GM18951 (cell line): ENCODE measurements around the gene DDR2.
"Not testable (repeated sequence)": the region's sequence is repeated elsewhere in the genome, so short reads cannot be mapped to it uniquely, and the experiment has no call there.

ENCODE experiments used
- POLR2A ChIP-seq: IDR thresholded peaks from 4 replicates; pipeline ENCODE4 v1.6.1; 2011; ENCODE audit warnings: mild to moderate bottlenecking; ENCODE audit not compliant: insufficient read length, insufficient read depth; ENCODE audit errors: extremely low read depth
- in situ Hi-C: fragments of 300-500 bp; cut with MboI; formaldehyde crosslinking; loops from one replicate; pipeline ENCODE4 v1.12.0; 2022; ENCODE audit warnings: low sequenced_read_pairs, mixed read lengths, inconsistent platforms; ENCODE audit not compliant: unreplicated experiment

Gene DDR2

DNA sequence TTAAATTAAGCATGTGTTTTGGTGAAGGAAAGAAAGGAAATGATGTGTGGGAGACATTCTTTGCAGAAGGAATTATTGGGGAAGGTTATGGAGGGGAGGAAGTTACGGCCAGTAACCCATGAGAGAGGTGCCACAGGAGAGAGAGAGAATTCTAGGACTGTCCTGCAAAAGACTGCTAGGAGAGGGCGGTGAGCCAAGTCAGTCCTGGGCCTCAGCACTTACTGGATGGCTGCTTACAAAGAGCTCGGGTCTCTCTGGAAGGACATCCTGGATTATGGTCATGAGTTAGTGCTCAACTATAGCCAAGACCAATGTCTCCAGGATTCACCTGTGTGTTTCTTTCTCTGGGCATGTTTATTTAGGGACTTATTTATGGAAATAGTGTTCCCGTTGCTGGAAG, 83.9 kb downstream of the DDR2 start:
- no peak for TF ChIP-seq POLR2A
- in situ Hi-C loops = no loop called here

DNA sequence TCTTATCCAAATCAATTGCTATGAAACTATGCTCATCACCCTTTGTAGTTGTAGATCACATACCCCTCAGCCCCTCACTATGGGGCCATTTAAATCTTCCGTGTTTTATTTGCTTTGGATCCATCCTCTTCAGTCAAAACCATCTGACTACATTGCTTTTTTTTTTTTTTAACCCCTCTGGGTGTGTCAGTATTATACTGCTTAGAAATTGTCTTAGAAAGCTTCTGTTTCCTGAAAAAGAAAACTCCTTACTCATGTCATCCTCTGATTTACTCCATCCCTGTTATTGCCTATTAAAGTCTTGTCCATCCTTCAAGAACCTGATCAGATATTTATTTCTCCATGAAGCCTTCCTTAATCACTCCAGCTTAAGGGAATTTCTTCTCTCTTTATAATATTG, 84.3 kb downstream of the DDR2 start:
- in situ Hi-C loops = no loop called here
- TF ChIP-seq POLR2A = no peak

DNA sequence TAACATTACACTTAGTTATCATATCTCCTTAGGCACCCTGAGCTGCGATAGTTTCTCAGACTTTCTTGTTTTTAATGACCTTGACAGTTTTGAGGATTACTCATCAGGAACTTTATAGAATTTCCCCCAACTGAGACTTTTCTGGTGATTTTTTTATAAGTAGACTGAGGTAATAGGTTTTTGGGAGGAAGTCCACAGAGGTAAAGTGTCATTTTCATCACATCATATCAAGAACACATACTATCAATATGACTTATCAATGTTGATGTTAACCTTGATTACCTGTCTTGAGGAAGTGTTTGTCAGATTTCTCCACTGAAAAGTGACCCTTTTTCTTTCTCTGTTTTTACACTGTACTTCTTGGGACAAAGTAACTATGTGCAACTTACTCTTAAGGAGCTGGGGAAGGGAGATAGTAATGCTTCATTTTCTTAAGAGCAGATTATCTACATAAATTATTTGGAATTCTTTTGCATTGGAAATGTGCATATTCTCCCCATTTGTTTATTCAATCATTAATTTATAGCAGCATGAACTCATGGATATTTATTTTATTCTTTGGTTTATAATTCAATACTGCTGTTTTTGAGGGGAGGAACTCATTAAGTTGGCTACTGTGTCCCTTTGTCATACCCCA, 85.4 kb downstream of the DDR2 start:
- in situ Hi-C loops = no loop called here
- TF ChIP-seq POLR2A = no peak

DNA sequence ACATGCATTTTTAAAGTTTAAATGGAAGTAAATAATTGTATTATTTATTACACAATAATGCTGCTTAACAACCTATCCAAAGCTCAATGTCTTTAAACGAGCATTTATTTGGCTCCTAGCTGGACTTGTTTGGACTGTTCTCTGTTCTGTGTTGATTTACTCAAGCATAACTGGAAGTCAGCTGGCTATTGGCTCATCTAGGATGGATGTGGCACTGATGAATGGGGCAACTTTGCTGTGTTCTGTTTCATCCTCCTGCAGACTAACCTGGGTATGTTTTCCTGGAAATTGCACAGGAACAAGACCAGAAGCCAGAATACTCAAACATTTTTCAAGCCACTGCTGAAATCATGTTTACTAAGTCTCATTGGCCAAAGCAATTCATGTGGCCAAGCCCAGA, 87.4 kb downstream of the DDR2 start:
- TF ChIP-seq POLR2A = no peak
- in situ Hi-C loops = no loop called here

DNA sequence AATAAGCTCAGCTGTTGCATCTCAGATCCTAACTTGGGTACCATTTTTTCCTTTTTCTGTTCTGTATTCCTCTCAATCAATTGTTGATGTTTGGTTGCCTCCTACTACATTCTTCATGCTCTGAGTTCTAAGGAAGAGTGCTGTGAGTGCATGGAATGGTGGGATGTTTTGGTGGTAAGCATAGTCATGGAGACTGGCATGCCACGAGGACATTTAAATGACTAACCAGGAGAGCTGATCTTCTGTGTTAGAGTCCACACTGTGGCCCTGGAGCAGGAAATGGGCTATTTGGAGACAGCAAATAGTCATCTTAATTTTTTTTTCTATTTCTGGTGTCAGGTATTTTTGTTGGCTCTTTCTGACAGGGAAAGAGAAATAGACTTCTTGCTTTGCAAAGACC, 88.7 kb downstream of the DDR2 start:
- TF ChIP-seq POLR2A = no peak
- in situ Hi-C loops = no loop called here

DNA sequence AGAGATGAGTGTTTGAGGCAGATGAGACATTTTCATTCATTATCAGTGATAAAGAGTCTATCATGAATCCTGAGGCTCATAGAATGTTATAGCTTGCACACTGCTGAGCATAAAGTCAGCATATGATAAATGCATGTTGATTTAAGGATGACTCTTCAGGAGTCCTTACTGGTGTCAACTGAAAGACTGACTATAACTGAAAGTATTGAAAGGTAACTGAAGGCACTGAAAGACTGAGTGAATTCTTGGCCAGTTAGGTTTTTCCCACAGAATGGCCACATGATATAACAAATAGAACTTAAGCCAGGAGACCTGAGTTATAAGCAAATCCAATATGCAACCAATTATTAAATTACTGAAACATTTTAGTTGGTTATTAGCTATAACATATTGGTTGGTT, 89.2 kb downstream of the DDR2 start:
- TF ChIP-seq POLR2A = no peak
- in situ Hi-C loops = no loop called here

DNA sequence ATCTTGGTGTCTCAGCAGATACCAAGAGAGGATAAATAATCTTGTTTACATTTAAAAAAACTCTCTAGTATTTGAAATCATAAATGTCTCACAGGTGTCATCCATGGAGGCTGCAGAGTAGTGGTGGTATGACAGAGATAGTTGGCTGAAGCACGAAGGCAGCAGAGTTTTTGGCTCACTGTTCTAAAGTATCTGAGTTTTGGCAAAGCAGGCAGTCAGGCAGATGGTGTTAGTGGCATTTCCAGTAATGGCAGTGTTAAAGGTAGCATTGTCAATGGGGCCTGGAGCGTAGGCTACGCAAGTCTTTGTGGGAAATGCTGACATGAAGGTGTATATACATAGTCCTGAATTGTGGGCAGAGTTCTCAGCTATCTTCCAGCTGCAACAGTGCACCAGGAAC, 89.8 kb downstream of the DDR2 start:
- in situ Hi-C loops = no loop called here
- TF ChIP-seq POLR2A = no peak

DNA sequence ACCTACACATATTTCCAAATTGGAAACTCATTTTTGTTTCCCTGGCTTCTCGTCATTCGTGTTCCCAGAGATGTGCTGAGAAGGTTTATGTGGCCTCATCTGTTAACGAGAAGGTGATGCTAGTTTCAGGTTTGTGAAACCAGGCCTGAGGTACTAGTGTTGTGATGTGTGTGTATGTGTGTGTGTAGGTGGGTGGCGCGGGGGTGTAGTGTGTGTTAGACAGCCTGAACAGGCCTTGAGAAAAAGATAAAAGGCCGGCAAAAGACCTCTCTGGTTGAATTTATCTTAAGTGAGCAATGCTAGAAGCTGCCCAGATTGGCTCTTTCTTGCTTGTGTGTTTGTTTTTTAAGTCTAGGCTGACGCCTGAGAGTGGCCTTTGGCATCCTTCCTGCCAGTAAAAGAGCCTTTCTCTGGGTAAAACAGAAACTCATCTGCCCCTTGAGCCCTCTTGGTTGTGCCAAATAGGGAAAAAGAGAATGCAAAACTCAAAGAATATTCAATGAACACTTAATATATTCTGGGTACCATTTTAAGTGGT, 92.4 kb downstream of the DDR2 start:
- in situ Hi-C loops = no loop called here

DNA sequence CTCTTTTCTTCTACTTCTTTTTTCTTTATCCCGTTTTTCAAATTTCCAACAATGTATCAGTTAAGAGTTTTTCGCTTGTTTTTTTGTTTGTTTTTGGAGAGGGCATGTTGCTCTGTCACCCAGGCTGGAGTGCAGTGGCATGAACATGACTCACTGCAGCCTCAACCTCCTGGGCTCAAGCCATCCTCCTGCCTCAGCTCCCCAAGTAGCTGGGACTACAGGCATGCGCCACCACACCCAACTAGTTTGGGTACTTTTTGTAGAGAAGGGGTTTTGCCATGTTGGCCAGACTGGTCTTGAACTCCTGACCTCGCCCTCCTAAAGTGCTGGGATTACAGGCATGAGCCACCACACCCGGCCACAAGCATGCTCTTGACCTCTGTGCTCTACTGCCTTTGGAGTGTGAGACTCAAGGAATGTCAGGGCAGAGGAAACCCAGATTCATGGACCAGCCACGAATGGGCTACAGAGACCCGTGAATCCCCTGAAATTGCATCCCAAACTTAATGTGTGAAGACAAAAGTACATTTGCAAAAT, 93.1 kb downstream of the DDR2 start:
- no peak for TF ChIP-seq POLR2A
- in situ Hi-C loops = no loop called here

More for the DNA sequence above, 92.4 kb downstream of the DDR2 start:
- no peak for TF ChIP-seq POLR2A

DNA sequence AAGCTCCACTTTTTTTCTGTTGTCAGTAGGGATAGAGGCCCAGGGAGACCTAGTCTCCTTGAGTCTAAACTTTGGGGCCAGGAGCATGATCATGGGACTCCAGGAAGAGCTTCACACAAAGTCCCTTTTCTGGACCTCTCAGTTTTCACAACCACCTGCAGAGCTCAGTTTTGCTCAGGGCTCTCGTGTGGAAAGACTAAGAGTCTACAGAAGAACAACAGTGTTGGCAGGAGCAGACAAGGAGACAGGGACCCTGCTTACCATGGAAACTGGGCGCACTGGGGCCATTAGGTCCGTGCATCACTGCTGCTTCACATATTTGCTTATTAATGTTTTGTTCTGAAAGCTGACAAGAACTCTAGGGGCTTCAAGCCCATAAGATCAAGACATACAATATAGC, 94.3 kb downstream of the DDR2 start:
- TF ChIP-seq POLR2A = no peak
- in situ Hi-C loops = no loop called here

DNA sequence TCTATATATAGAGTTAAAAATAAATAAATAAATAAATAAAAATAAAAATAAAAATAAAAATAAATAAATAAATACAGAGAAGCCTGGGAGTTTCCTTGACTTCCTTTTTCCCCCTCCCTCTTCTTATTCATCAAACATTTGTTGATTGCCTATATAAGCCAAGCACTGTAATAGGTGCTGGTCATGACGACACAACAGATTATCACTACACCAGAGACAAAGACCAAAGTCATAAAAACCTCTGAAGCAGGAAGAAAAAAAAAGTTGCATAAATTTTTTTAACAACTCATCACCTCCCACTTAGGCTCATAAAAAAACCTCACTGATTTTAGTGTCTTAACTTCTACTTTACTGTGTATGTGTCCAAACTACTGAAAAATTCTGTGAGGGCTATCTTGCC, 95.2 kb downstream of the DDR2 start:
- in situ Hi-C loops = not testable (repeated sequence)

DNA sequence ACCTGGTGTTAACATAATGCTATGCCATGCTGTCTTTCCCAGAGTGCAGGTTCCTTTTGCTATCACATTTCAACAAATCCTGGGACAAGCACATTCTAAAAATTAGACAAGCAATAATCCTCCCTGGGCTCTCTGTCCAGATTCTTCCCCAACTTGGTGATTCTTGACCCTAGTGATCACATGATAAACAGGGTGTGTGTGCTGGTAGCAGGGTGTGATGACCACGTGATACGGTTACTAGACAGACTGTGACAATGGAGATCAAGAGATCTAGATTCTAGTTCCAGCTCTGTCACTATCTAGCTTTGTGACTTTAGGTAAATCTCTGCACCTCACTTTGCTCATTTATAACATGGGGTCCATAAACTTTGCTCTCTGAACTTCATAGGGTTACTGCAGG, 96.3 kb downstream of the DDR2 start:
- in situ Hi-C loops = no loop called here
- no peak for TF ChIP-seq POLR2A

DNA sequence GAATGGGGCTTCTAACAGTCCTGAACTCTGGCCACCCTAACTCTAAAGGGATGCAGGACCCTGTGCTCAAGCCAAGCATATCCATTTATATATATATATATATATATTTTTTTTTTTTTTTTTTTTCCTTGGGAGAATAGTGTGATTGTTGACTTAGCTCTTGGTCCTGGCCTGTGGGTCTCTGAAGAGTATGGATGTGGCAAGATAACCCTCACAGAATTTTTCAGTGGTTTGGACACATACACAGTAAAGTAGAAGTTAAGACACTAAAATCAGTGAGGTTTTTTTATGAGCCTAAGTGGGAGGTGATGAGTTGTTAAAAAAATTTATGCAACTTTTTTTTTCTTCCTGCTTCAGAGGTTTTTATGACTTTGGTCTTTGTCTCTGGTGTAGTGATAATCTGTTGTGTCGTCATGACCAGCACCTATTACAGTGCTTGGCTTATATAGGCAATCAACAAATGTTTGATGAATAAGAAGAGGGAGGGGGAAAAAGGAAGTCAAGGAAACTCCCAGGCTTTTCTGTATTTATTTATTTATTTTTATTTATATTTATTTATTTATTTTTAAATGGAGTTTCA, 97.0 kb downstream of the DDR2 start:
- in situ Hi-C loops = not testable (repeated sequence)

DNA sequence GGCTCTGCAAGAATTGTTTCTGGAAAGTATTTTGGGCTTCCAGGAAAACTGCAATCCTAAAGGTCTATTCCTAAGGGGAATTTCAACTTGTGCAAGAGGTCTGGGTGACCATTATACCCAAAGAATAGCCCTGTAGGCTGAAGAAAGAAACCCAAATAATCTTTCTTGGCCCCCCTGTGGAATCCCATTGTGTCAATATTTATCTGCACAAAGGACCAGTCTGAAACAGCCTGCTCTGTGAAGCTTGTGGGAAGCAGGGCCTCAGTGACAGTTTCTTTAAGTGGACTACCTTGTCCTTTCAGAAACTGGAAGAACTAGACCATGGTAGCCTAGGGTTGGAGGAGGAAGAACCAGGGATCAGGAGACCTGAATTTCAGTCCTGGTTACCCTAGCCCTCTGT, 99.8 kb downstream of the DDR2 start:
- in situ Hi-C loops = no loop called here
- no peak for TF ChIP-seq POLR2A
